Measurements from ENCODE around the gene IL1RAPL1.

The IL1RAPL1 gene

DNA sequence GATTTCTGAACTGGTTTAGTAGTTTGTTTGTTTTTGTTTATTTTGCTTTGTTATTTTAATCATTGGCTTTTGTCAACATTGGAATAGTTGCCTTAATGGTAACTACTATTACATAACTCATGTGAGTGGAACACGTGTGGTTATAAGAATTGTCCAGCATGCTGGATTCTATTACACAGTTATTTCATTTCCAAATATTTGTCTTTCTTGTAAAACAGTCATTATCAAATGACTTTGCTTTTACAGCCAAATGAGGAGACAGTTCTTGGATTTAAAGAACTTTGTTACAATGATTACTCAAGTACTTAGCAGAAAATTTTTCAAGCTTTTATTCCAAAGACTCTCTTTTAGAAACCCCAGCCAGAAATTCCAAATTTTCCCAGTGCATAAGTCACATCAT is 1112.0 kb downstream of the IL1RAPL1 start:
- H3K27me3 ChIP-seq (ENCODE audit: control insufficient read depth in 1 of 2, insufficient read depth in 2 of 2, low read length in 2 of 2) = no peaks in the 10 kb centered on the region
- no peak overlapping the region for H3K27ac ChIP-seq (ENCODE audit: low read depth, low read length)
- no peaks in the 10 kb centered on the region for H3K4me1 ChIP-seq (ENCODE audit: control insufficient read depth in 1 of 2, insufficient read depth in 2 of 2, low read length in 2 of 2)
- H3K9ac ChIP-seq (ENCODE audit: low read depth in 1 of 2, low read length in 2 of 2) = no peak overlapping the region
- H3K9me3 ChIP-seq (ENCODE audit: control insufficient read depth in 1 of 2, low read length in 2 of 2) = no peaks in the 10 kb centered on the region
- no peaks in the 10 kb centered on the region for H3K36me3 ChIP-seq (ENCODE audit: control insufficient read depth in 1 of 2, insufficient read depth in 2 of 2, low read length in 2 of 2)
- H3K4me3 ChIP-seq (ENCODE audit: low read depth in 1 of 2, low read length in 2 of 2) = no peak overlapping the region

DNA sequence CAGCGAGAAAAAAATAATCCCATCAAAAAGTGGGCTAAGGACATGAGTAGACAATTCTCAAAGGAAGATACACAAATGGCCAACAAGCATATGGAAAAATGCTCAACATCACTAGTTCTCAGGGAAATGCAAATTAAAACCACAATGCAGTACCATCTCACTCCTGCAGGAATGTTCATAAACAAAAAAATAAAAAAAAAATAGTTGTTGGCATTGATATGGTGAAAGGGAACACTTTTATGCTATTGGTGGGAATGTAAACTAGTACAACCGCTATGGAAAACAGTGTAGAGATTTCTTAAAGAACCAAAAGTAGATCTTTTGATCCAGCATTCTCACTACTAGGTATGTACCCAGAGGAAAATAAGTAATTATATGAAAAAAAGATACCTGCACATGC is 1119.8 kb downstream of the IL1RAPL1 start:
- Histone ChIP-seq H3K9me3 (ENCODE audit: control insufficient read depth in 1 of 2, low read length in 2 of 2) (no peaks in the 10 kb centered on the region), H3K4me3 (ENCODE audit: low read depth in 1 of 2, low read length in 2 of 2) (no peak overlapping the region), H3K9ac (ENCODE audit: low read depth in 1 of 2, low read length in 2 of 2) (no peak overlapping the region), H3K36me3 (ENCODE audit: control insufficient read depth in 1 of 2, insufficient read depth in 2 of 2, low read length in 2 of 2) (no peaks in the 10 kb centered on the region), H3K27ac (ENCODE audit: low read depth, low read length) (no peak overlapping the region), H3K27me3 (ENCODE audit: control insufficient read depth in 1 of 2, insufficient read depth in 2 of 2, low read length in 2 of 2) (no peaks in the 10 kb centered on the region), H3K4me1 (ENCODE audit: control insufficient read depth in 1 of 2, insufficient read depth in 2 of 2, low read length in 2 of 2) (no peaks in the 10 kb centered on the region)

DNA sequence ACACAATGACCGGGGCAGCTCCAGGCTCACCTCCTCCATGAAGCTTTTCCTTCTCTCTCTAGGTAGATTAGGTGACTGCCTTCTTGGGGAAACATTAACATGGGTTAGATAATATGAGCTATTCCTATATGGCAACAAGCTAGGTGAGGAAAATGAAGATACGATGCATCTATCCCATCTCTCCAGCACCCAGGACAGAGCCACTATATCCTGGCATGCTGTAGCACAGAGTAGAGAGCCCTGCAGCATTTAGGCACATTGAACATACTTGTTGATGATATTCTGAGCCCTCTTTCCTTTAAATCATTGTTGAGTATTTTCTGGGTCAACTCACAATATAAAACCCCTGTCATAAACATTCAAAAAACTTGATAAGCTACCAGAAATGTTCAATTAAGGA is 1133.9 kb downstream of the IL1RAPL1 start:
- Histone ChIP-seq H3K36me3 (ENCODE audit: control insufficient read depth in 1 of 2, insufficient read depth in 2 of 2, low read length in 2 of 2) (no peaks in the 10 kb centered on the region), H3K27me3 (ENCODE audit: control insufficient read depth in 1 of 2, insufficient read depth in 2 of 2, low read length in 2 of 2) (no peaks in the 10 kb centered on the region), H3K27ac (ENCODE audit: low read depth, low read length) (no peak overlapping the region), H3K9me3 (ENCODE audit: control insufficient read depth in 1 of 2, low read length in 2 of 2) (no peaks in the 10 kb centered on the region), H3K9ac (ENCODE audit: low read depth in 1 of 2, low read length in 2 of 2) (no peak overlapping the region), H3K4me3 (ENCODE audit: low read depth in 1 of 2, low read length in 2 of 2) (no peak overlapping the region), H3K4me1 (ENCODE audit: control insufficient read depth in 1 of 2, insufficient read depth in 2 of 2, low read length in 2 of 2) (no peaks in the 10 kb centered on the region)

DNA sequence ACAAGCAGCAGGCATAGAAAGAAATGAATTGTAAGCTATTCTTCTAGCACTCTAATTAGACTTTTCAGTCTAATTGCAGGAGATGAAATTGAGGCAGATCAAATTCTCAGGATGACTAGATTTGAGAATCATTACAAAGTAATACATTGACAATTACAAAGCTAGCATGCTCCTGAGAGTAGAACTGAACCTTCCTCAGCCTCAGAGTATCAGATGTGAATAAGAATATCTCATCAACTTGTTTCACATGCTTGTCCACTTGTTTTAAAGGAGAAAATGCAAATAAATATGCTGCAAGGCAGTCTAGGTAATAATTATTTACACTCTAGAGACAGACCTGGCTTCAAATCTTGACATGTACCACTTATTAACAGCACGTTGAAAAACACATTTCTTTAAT is 1137.1 kb downstream of the IL1RAPL1 start:
- Histone ChIP-seq H3K27me3 (ENCODE audit: control insufficient read depth in 1 of 2, insufficient read depth in 2 of 2, low read length in 2 of 2) (no peaks in the 10 kb centered on the region), H3K36me3 (ENCODE audit: control insufficient read depth in 1 of 2, insufficient read depth in 2 of 2, low read length in 2 of 2) (no peaks in the 10 kb centered on the region)

DNA sequence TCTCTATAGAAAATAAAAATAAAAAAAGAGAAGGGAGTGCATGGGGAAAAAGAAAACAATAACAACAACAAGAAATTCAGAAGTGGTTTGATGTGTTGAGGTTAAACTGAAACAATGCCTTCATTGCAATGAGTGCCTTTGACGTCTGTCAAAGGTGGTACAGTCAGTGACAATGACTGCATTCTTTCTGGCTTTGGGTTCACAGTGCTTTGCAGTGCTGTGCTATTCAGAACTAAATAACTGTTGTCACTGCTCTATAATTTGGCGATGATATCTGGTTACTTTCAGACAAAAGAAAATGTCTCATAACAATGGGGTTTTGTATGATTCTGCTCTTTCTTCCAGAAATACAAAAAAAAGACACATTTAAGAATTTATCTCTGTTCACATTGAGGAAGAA is 1139.6 kb downstream of the IL1RAPL1 start:
- Histone ChIP-seq H3K9ac (ENCODE audit: low read depth in 1 of 2, low read length in 2 of 2) (no peak overlapping the region), H3K4me1 (ENCODE audit: control insufficient read depth in 1 of 2, insufficient read depth in 2 of 2, low read length in 2 of 2) (no peaks in the 10 kb centered on the region), H3K9me3 (ENCODE audit: control insufficient read depth in 1 of 2, low read length in 2 of 2) (no peaks in the 10 kb centered on the region), H3K27me3 (ENCODE audit: control insufficient read depth in 1 of 2, insufficient read depth in 2 of 2, low read length in 2 of 2) (no peaks in the 10 kb centered on the region), H3K36me3 (ENCODE audit: control insufficient read depth in 1 of 2, insufficient read depth in 2 of 2, low read length in 2 of 2) (no peaks in the 10 kb centered on the region), H3K27ac (ENCODE audit: low read depth, low read length) (no peak overlapping the region), H3K4me3 (ENCODE audit: low read depth in 1 of 2, low read length in 2 of 2) (no peak overlapping the region)

More for the DNA sequence above, 1137.1 kb downstream of the IL1RAPL1 start:
- no peak overlapping the region for H3K9ac ChIP-seq (ENCODE audit: low read depth in 1 of 2, low read length in 2 of 2)
- H3K9me3 ChIP-seq (ENCODE audit: control insufficient read depth in 1 of 2, low read length in 2 of 2) = no peaks in the 10 kb centered on the region
- no peaks in the 10 kb centered on the region for H3K4me1 ChIP-seq (ENCODE audit: control insufficient read depth in 1 of 2, insufficient read depth in 2 of 2, low read length in 2 of 2)
- H3K27ac ChIP-seq (ENCODE audit: low read depth, low read length) = no peak overlapping the region
- no peak overlapping the region for H3K4me3 ChIP-seq (ENCODE audit: low read depth in 1 of 2, low read length in 2 of 2)

DNA sequence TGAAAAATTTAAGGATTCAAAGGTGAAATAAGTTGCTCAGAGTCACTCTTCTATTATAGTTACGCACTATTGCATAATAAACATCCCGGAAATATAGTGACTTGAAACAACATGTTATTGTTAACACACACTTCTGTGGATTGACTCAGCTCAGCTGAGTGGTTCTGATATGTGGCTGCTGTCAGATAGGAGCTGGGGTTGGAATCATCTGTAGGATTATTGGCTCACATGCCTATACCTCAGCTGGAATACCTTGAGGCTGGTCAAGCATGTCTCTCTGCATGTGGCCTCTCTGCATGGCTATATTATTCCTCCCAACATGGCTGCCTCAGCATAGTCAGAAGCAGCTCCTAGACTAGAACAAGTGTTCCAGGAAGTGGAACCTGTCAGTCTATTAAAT is 1141.4 kb downstream of the IL1RAPL1 start:
- Histone ChIP-seq H3K27me3 (ENCODE audit: control insufficient read depth in 1 of 2, insufficient read depth in 2 of 2, low read length in 2 of 2) (no peaks in the 10 kb centered on the region), H3K4me3 (ENCODE audit: low read depth in 1 of 2, low read length in 2 of 2) (no peak overlapping the region), H3K4me1 (ENCODE audit: control insufficient read depth in 1 of 2, insufficient read depth in 2 of 2, low read length in 2 of 2) (no peaks in the 10 kb centered on the region), H3K9ac (ENCODE audit: low read depth in 1 of 2, low read length in 2 of 2) (no peak overlapping the region), H3K9me3 (ENCODE audit: control insufficient read depth in 1 of 2, low read length in 2 of 2) (no peaks in the 10 kb centered on the region), H3K27ac (ENCODE audit: low read depth, low read length) (no peak overlapping the region), H3K36me3 (ENCODE audit: control insufficient read depth in 1 of 2, insufficient read depth in 2 of 2, low read length in 2 of 2) (no peaks in the 10 kb centered on the region)

DNA sequence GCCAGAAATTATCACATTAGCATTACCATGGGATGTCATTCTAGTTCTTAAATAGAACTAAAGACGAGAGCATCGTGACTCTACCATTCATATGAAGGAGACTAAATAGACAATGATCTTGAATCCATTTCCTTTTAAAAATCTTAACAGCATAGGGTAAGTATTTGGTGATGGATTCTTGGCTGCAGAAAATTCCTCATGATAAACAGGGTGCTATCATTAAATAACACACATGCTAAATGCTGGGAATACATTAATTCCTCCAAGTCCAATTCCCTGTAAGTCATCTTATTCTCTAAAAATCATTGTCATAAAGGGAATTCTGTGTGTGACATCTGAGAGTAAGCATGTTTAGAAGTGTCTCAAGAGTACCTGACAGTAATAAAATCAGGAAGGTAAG is 1157.7 kb downstream of the IL1RAPL1 start:
- no peaks in the 10 kb centered on the region for H3K36me3 ChIP-seq (ENCODE audit: control insufficient read depth in 1 of 2, insufficient read depth in 2 of 2, low read length in 2 of 2)
- H3K9me3 ChIP-seq (ENCODE audit: control insufficient read depth in 1 of 2, low read length in 2 of 2) = no peaks in the 10 kb centered on the region
- no peak overlapping the region for H3K4me3 ChIP-seq (ENCODE audit: low read depth in 1 of 2, low read length in 2 of 2)
- H3K4me1 ChIP-seq (ENCODE audit: control insufficient read depth in 1 of 2, insufficient read depth in 2 of 2, low read length in 2 of 2) = no peaks in the 10 kb centered on the region
- H3K27me3 ChIP-seq (ENCODE audit: control insufficient read depth in 1 of 2, insufficient read depth in 2 of 2, low read length in 2 of 2) = no peaks in the 10 kb centered on the region
- H3K9ac ChIP-seq (ENCODE audit: low read depth in 1 of 2, low read length in 2 of 2) = no peak overlapping the region
- H3K27ac ChIP-seq (ENCODE audit: low read depth, low read length) = no peak overlapping the region

DNA sequence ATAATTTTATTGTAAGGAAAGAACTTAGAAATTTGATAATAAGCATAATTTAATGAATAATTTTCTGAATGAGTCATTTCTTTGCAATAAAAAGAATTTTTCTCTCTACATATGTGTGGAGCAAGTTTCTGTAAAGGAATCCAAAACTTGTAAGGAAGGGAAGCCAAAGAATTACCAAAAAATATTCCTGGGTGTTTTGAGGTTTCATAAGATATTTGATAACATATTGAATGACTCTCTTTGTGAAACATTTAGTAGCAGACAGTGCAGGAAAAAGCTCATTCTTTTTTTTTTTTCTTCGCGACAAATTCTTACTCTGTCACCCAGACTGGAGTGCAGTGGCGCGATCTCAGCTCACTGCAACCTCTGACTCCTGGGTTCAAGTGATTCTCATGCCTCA is 1159.1 kb downstream of the IL1RAPL1 start:
- Histone ChIP-seq H3K27me3 (ENCODE audit: control insufficient read depth in 1 of 2, insufficient read depth in 2 of 2, low read length in 2 of 2) (no peaks in the 10 kb centered on the region), H3K4me1 (ENCODE audit: control insufficient read depth in 1 of 2, insufficient read depth in 2 of 2, low read length in 2 of 2) (no peaks in the 10 kb centered on the region), H3K27ac (ENCODE audit: low read depth, low read length) (no peak overlapping the region), H3K9ac (ENCODE audit: low read depth in 1 of 2, low read length in 2 of 2) (no peak overlapping the region), H3K4me3 (ENCODE audit: low read depth in 1 of 2, low read length in 2 of 2) (no peak overlapping the region), H3K36me3 (ENCODE audit: control insufficient read depth in 1 of 2, insufficient read depth in 2 of 2, low read length in 2 of 2) (no peaks in the 10 kb centered on the region), H3K9me3 (ENCODE audit: control insufficient read depth in 1 of 2, low read length in 2 of 2) (no peaks in the 10 kb centered on the region)

DNA sequence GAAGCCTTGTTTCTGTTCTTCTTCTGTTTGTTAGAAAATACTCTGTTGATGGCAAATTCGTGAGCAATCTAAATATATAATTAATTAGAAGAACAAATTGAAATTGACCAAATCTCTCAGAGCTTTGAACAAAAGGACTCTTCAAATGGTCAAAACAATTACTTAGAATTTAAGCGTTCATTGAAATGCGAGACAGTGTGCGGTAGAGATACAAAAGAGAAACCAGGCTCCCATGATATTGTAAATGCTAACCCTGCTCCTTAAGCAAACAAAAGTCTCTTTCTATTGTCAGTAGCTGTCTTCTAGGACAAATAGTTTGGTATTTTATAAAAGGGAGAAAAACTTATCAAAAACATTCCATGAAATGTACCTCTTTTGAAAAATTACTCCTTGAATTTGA is 1174.8 kb downstream of the IL1RAPL1 start:
- no peaks in the 10 kb centered on the region for H3K36me3 ChIP-seq (ENCODE audit: control insufficient read depth in 1 of 2, insufficient read depth in 2 of 2, low read length in 2 of 2)

DNA sequence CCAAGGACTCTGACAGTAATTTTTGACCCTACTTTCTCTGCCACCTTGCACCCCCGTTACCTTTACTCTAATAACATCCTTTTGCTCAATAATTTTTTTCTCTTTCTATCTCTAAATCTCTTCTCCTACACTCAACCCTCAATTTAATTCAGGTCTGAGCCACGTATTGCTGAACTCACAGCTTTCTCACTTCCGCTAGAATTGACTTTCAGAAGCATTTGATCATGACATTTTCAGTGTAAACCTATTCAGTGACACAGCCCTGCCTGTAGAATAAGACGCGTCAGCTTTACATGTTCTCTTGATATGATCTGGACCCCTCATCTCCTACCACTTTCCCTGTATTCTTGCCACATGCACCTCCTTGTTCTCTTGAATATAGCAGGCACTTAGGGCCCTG is 1188.6 kb downstream of the IL1RAPL1 start:
- no peak overlapping the region for H3K4me3 ChIP-seq (ENCODE audit: low read depth in 1 of 2, low read length in 2 of 2)
- no peaks in the 10 kb centered on the region for H3K4me1 ChIP-seq (ENCODE audit: control insufficient read depth in 1 of 2, insufficient read depth in 2 of 2, low read length in 2 of 2)
- H3K27me3 ChIP-seq (ENCODE audit: control insufficient read depth in 1 of 2, insufficient read depth in 2 of 2, low read length in 2 of 2) = no peaks in the 10 kb centered on the region
- no peaks in the 10 kb centered on the region for H3K36me3 ChIP-seq (ENCODE audit: control insufficient read depth in 1 of 2, insufficient read depth in 2 of 2, low read length in 2 of 2)
- H3K9ac ChIP-seq (ENCODE audit: low read depth in 1 of 2, low read length in 2 of 2) = no peak overlapping the region
- peaks cover 0 to 2% of the 10 kb centered on the region in 2 donors for H3K9me3 ChIP-seq (ENCODE audit: control insufficient read depth in 1 of 2, low read length in 2 of 2)
- H3K27ac ChIP-seq (ENCODE audit: low read depth, low read length) = no peak overlapping the region

More for the DNA sequence above, 1174.8 kb downstream of the IL1RAPL1 start:
- no peaks in the 10 kb centered on the region for H3K9me3 ChIP-seq (ENCODE audit: control insufficient read depth in 1 of 2, low read length in 2 of 2)
- no peak overlapping the region for H3K4me3 ChIP-seq (ENCODE audit: low read depth in 1 of 2, low read length in 2 of 2)
- no peaks in the 10 kb centered on the region for H3K4me1 ChIP-seq (ENCODE audit: control insufficient read depth in 1 of 2, insufficient read depth in 2 of 2, low read length in 2 of 2)
- H3K27me3 ChIP-seq (ENCODE audit: control insufficient read depth in 1 of 2, insufficient read depth in 2 of 2, low read length in 2 of 2) = no peaks in the 10 kb centered on the region
- H3K27ac ChIP-seq (ENCODE audit: low read depth, low read length) = no peak overlapping the region
- H3K9ac ChIP-seq (ENCODE audit: low read depth in 1 of 2, low read length in 2 of 2) = no peak overlapping the region

DNA sequence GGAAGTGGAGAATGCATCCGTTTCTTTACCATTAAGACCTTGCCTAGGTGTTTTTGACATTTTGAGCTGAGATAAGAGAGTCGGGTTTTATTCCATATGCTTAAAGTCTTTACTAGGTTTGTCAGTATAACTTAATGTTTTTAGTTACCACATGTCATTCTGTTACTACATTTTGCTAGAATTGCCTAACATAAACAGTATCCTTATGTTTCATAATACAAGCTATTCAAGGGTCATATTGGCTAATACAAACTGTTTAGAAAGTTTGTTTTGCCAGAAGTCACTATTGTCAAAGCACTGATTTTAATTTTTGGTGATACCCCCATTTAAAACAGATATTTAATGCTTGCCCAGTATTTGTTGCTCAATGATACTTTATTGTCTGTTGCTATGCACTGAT is 1200.4 kb downstream of the IL1RAPL1 start:
- Histone ChIP-seq H3K27me3 (ENCODE audit: control insufficient read depth in 1 of 2, insufficient read depth in 2 of 2, low read length in 2 of 2) (no peaks in the 10 kb centered on the region), H3K4me3 (ENCODE audit: low read depth in 1 of 2, low read length in 2 of 2) (no peak overlapping the region), H3K9me3 (ENCODE audit: control insufficient read depth in 1 of 2, low read length in 2 of 2) (no peaks in the 10 kb centered on the region), H3K36me3 (ENCODE audit: control insufficient read depth in 1 of 2, insufficient read depth in 2 of 2, low read length in 2 of 2) (no peaks in the 10 kb centered on the region), H3K9ac (ENCODE audit: low read depth in 1 of 2, low read length in 2 of 2) (no peak overlapping the region), H3K27ac (ENCODE audit: low read depth, low read length) (no peak overlapping the region), H3K4me1 (ENCODE audit: control insufficient read depth in 1 of 2, insufficient read depth in 2 of 2, low read length in 2 of 2) (no peaks in the 10 kb centered on the region)

Data from duodenal mucosa (tissue), 2 donors.